Caco-2 (cell line): Measurements from ENCODE around the gene TCF12. TPM values are rescaled to one million over a fixed set of nuclear protein-coding genes. Genes with fewer than 3 reads are reported as not detected.

Experiments used
- BruUV-seq: library from RNA; stranded (reverse); fragments of 400-500 nt; replicated peaks from 2 replicates; lab custom pipeline; 2021; lab: Mats Ljungman, UMichigan
- CTCF ChIA-PET: fragments of 300-600 bp; sonication (Branson Sonifier 250); formaldehyde crosslinking; loops from one replicate; lab custom pipeline; 2022; ENCODE audit warnings: antibody characterized with exemption; lab: Charles Lee
- POLR2A ChIA-PET: fragments of 300-600 bp; sonication (Branson Sonifier 250); formaldehyde crosslinking; loops from one replicate; lab custom pipeline; 2022; ENCODE audit warnings: antibody characterized with exemption; lab: Charles Lee
- DNase-seq, 2 experiments: peaks; one replicate each; pipeline versions ENCODE4 v3.0.0 to v3.0.0-alpha.2; 2020 to 2022
- H3K27me3 ChIP-seq: replicated peaks from 2 replicates; pipeline ENCODE4 v1.6.0; 2011; ENCODE audit warnings: low read length; ENCODE audit not compliant: control insufficient read depth, insufficient read depth
- H3K36me3 ChIP-seq: 2 replicates; pipeline ENCODE4 v1.5.1; 2011; ENCODE audit warnings: low read length; ENCODE audit not compliant: control insufficient read depth, insufficient read depth
- H3K4me1 ChIP-seq: fragments of 250-450 bp; sonication (Bioruptor Pico); 2 replicates; pipeline ENCODE4 v1.5.1; 2020; ENCODE audit warnings: mild to moderate bottlenecking
- H3K4me3 ChIP-seq: 2 replicates; pipeline ENCODE4 v1.5.1; 2011; ENCODE audit warnings: low read depth, mild to moderate bottlenecking, control low read depth, low read length
- H3K9me3 ChIP-seq: fragments of 250-450 bp; sonication (Bioruptor Pico); 2 replicates; pipeline ENCODE4 v1.5.1; 2020; ENCODE audit warnings: mild to moderate bottlenecking, moderate library complexity
- H3K27ac Mint-ChIP-seq: one replicate; pipeline ENCODE4 v1.8.0; 2022; ENCODE audit warnings: mixed read lengths; ENCODE audit not compliant: unreplicated experiment
- H3K27me3 Mint-ChIP-seq: one replicate; pipeline ENCODE4 v1.8.0; 2022; ENCODE audit warnings: mixed read lengths; ENCODE audit not compliant: insufficient read depth, unreplicated experiment
- H3K36me3 Mint-ChIP-seq: one replicate; pipeline ENCODE4 v1.8.0; 2022; ENCODE audit warnings: mild to moderate bottlenecking, mixed read lengths; ENCODE audit not compliant: insufficient read depth, unreplicated experiment
- H3K4me1 Mint-ChIP-seq: one replicate; pipeline ENCODE4 v1.8.0; 2022; ENCODE audit warnings: low read depth, mixed read lengths; ENCODE audit not compliant: unreplicated experiment
- H3K4me3 Mint-ChIP-seq: one replicate; pipeline ENCODE4 v1.8.0; 2022; ENCODE audit warnings: mild to moderate bottlenecking, moderate library complexity, mixed read lengths; ENCODE audit not compliant: unreplicated experiment
- H3K9me3 Mint-ChIP-seq: one replicate; pipeline ENCODE4 v1.8.0; 2022; ENCODE audit warnings: mixed read lengths; ENCODE audit not compliant: unreplicated experiment
- intact Hi-C: fragments of 100-400 bp; cut with micrococcal nuclease; formaldehyde crosslinking; loops from one replicate; pipeline ENCODE4 v1.10.0; 2022; ENCODE audit not compliant: unreplicated experiment
- total RNA-seq: library from RNA; stranded (reverse); gene quantifications from 2 replicates; pipeline ENCODE4 v1.2.3, GENCODE V29; 2022
- TF ChIP-seq, protein P1 (sequence below), 2 experiments: fragments of 200-600 bp in 1 of 2; IDR thresholded peaks; 1 replicate in 1 of 2; 2 replicates in 1 of 2; pipeline versions ENCODE4 v1.5.1 to v1.8.0; 2011 to 2022; ENCODE audit warnings: antibody characterized with exemption in 1 of 2, control low read depth in 1 of 2, inconsistent platforms in 1 of 2, low read depth in 1 of 2, low read length in 1 of 2, mild to moderate bottlenecking in 1 of 2, moderate library complexity in 1 of 2; ENCODE audit not compliant: insufficient read depth in 1 of 2, severe bottlenecking in 1 of 2, unreplicated experiment in 1 of 2

Gene TCF12
- total RNA-seq, 1 experiment from 2014 or later = 64.4 TPM

DNA sequence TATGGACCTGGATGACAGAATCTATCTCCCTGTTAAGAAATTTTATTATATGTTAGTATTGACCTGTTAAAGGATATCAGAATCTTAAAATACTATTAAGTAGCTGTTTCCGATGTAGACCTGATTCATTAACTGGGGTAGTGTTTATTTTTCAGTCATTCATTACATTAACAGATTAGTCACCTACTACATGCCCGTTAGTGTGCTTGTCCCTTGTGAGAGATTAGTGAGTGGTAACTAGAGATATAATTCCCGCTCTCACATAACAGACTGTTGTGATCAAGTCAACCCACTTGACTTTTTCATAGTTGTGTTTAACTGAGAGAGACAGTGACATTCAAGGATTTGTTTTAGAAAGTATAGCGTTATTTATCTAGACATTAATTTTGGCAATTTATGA is 166.8 kb downstream of the TCF12 start:
- Histone ChIP-seq H3K36me3 (no peaks in the 10 kb centered on the region), H3K27me3 (no peaks in the 10 kb centered on the region), H3K9me3 (no peaks in the 10 kb centered on the region), H3K4me3 (no peak overlapping the region), H3K4me1 (peaks cover 10% of the 10 kb centered on the region)
- intact Hi-C loops = no loop called here
- H3K4me1 Mint-ChIP-seq = peaks cover 14% of the 10 kb centered on the region
- no peaks in the 10 kb centered on the region for H3K27me3 Mint-ChIP-seq
- no peak overlapping the region for H3K4me3 Mint-ChIP-seq
- CTCF ChIA-PET = no interaction called here
- H3K9me3 Mint-ChIP-seq = no peaks in the 10 kb centered on the region
- no peak overlapping the region for H3K27ac Mint-ChIP-seq
- BruUV-seq = no TSS peak
- TF ChIP-seq, protein P1, sequence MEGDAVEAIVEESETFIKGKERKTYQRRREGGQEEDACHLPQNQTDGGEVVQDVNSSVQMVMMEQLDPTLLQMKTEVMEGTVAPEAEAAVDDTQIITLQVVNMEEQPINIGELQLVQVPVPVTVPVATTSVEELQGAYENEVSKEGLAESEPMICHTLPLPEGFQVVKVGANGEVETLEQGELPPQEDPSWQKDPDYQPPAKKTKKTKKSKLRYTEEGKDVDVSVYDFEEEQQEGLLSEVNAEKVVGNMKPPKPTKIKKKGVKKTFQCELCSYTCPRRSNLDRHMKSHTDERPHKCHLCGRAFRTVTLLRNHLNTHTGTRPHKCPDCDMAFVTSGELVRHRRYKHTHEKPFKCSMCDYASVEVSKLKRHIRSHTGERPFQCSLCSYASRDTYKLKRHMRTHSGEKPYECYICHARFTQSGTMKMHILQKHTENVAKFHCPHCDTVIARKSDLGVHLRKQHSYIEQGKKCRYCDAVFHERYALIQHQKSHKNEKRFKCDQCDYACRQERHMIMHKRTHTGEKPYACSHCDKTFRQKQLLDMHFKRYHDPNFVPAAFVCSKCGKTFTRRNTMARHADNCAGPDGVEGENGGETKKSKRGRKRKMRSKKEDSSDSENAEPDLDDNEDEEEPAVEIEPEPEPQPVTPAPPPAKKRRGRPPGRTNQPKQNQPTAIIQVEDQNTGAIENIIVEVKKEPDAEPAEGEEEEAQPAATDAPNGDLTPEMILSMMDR (IDR thresholded peaks at IDR 0.05; ENCODE audit: insufficient read depth in 1 of 2, low read depth in 1 of 2, low read length in 1 of 2, severe bottlenecking in 1 of 2, unreplicated experiment in 1 of 2) = no peak
- no peaks in the 10 kb centered on the region for H3K36me3 Mint-ChIP-seq
- DNase-seq = no peak
- POLR2A ChIA-PET = no interaction called here

DNA sequence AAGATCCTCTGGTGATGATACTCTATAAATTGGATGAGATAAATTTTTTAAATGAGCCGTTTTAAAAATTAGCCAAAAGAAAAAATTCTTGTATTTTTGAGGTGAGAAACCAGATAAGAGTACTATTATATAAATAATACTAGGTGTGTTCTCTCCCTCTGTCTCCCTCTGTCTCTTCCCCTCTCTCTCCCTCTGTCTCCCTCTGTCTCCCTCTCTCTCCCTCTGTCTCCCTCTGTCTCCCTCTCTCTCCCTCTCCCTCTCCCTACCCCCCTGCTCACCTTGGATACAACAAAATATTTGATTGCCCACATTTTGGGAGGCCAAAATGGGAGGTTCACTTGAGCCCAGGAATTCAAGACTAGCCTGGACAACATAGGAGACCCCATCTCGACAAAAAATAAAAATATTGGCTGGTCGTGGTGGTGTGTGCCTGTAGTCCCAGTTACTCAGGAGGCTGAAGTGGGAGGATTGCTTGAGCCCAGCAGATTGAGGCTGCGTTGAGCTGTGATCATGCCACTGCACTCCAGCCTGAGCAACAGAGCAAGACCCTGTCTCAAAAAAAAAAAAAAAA is 168.5 kb downstream of the TCF12 start:
- Mint-ChIP-seq H3K36me3 (no peaks in the 10 kb centered on the region), H3K27ac (no peak overlapping the region), H3K9me3 (no peaks in the 10 kb centered on the region), H3K4me3 (no peak overlapping the region), H3K27me3 (no peaks in the 10 kb centered on the region), H3K4me1 (peaks cover 6% of the 10 kb centered on the region)
- Histone ChIP-seq H3K4me1 (peaks cover 8% of the 10 kb centered on the region), H3K9me3 (no peaks in the 10 kb centered on the region), H3K27me3 (no peaks in the 10 kb centered on the region), H3K36me3 (no peaks in the 10 kb centered on the region), H3K4me3 (no peak overlapping the region)
- intact Hi-C loops = no loop called here
- no peak for DNase-seq
- ChIA-PET POLR2A (no interaction called here), CTCF (no interaction called here)
- TF ChIP-seq, protein P1 (IDR thresholded peaks at IDR 0.05; ENCODE audit: insufficient read depth in 1 of 2, low read depth in 1 of 2, low read length in 1 of 2, severe bottlenecking in 1 of 2, unreplicated experiment in 1 of 2) = no peak
- BruUV-seq = no TSS peak

DNA sequence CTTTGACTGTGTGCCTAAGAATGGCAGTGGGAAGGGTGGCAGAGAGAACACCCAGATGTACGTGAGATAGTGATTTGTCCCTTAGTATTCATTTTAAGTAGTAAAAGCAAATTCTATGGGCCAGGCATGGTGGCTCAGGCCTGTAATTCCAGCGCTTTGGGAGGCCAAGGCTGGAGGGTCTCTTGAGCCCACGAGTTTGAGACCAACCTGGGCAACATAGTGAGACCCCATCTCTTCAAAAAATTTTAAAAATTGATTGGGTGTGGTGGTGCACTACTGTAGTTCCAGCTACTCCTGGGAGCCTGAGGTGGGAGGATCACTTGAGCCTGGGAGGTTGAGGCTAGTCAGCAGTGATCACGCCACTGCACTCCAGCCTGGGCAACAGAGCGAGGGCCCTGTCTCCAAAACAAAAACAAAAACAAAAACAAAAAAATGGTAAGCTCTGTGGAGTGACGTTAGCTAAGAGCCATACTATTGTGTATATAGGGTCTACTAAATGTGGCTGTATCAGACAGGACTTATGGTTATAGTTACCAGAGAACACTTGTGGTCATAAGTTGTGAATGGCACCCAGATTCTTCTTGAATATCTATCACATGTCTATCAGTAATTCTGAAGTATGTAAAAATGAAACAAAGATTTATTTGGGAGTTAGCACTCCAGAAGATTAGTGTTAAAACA is 171.5 kb downstream of the TCF12 start:
- H3K9me3 Mint-ChIP-seq = no peaks in the 10 kb centered on the region
- intact Hi-C loops = no loop called here
- Histone ChIP-seq H3K4me1 (no peaks in the 10 kb centered on the region), H3K27me3 (no peaks in the 10 kb centered on the region), H3K4me3 (no peak overlapping the region), H3K36me3 (no peaks in the 10 kb centered on the region), H3K9me3 (no peaks in the 10 kb centered on the region)
- ChIA-PET CTCF (no interaction called here), POLR2A (no interaction called here)
- no peak overlapping the region for H3K27ac Mint-ChIP-seq
- TF ChIP-seq, protein P1 (IDR thresholded peaks at IDR 0.05; ENCODE audit: insufficient read depth in 1 of 2, low read depth in 1 of 2, low read length in 1 of 2, severe bottlenecking in 1 of 2, unreplicated experiment in 1 of 2) = no peak
- no peak overlapping the region for H3K4me3 Mint-ChIP-seq
- no peaks in the 10 kb centered on the region for H3K36me3 Mint-ChIP-seq
- DNase-seq = no peak
- H3K4me1 Mint-ChIP-seq = no peaks in the 10 kb centered on the region
- no peaks in the 10 kb centered on the region for H3K27me3 Mint-ChIP-seq
- BruUV-seq = no TSS peak
